MM.1S (cell line): ENCODE results near the gene ZNF621.

Experiments used
- EZH2 ChIP-seq: fragments of 300-600 bp; sonication (generic); optimal IDR thresholded peaks from 2 replicates; pipeline ENCODE3; 2017; ENCODE audit warnings: low read depth, mild to moderate bottlenecking, antibody characterized with exemption, low read length, mixed read lengths
- TF ChIP-seq, protein P1 (sequence below): fragments of 300-600 bp; sonication (generic); IDR thresholded peaks from 2 replicates; pipeline ENCODE4 v1.5.1; 2016; ENCODE audit warnings: antibody characterized with exemption, low read length, mixed read lengths

DNA sequence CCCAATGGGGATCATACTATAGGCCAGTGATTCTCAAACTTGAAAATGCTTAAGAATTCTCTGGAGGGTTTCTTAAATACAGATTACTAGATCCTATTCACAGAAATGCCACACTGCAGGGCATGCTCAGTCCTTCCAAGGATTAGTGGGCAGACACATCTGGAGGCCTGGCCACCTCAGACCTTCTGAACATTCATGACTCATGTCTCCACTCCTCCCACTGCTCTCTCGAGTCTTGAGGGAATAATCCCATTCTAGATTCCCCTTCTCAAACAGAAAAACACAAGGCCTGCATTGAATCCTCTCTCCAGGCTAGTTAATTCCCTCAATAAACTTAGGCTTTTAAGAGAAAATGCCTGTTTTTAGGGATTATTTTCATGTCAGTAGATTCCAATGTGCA is 22.1 kb downstream of the ZNF621 start:
- no peak for TF ChIP-seq EZH2
- TF ChIP-seq, protein P1, sequence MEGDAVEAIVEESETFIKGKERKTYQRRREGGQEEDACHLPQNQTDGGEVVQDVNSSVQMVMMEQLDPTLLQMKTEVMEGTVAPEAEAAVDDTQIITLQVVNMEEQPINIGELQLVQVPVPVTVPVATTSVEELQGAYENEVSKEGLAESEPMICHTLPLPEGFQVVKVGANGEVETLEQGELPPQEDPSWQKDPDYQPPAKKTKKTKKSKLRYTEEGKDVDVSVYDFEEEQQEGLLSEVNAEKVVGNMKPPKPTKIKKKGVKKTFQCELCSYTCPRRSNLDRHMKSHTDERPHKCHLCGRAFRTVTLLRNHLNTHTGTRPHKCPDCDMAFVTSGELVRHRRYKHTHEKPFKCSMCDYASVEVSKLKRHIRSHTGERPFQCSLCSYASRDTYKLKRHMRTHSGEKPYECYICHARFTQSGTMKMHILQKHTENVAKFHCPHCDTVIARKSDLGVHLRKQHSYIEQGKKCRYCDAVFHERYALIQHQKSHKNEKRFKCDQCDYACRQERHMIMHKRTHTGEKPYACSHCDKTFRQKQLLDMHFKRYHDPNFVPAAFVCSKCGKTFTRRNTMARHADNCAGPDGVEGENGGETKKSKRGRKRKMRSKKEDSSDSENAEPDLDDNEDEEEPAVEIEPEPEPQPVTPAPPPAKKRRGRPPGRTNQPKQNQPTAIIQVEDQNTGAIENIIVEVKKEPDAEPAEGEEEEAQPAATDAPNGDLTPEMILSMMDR: no peak
